ENCODE data around the gene ANKRD52. TPM values are rescaled to one million over a fixed set of nuclear protein-coding genes. Genes with fewer than 3 reads are reported as not detected.

ANKRD52 gene
- total RNA-seq, 1 donor = 18.8 TPM

DNA sequence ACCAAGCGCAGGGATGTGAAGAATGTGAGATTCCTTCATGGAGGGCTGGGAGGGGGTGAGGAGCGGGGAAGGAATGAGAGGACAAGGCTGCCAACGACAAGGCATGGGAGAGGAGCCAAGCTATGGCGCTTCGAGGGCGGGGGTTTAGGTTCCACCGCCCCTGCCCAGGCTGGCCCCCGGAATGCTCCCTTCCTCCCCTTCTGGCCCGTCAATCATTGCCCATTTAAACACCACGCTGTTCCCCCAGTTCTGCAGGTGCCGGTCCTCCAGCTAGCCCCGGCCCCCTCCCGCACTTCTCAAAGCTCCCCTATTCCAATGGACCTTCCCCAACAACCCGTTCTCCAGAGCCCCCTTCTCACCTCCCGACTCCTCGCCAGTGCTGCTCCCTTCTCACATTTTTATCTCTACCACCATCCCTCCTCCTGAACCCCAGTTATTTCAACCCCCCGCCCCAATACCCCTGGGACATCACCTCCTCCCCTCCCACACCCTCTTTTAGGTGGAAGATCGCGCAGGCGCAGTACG, 36.9 kb downstream of the ANKRD52 start:
- peak; percentile 98 for DNase-seq (ENCODE audit: insufficient read length, low spot score, missing footprints)
- TF ChIP-seq, protein P1, sequence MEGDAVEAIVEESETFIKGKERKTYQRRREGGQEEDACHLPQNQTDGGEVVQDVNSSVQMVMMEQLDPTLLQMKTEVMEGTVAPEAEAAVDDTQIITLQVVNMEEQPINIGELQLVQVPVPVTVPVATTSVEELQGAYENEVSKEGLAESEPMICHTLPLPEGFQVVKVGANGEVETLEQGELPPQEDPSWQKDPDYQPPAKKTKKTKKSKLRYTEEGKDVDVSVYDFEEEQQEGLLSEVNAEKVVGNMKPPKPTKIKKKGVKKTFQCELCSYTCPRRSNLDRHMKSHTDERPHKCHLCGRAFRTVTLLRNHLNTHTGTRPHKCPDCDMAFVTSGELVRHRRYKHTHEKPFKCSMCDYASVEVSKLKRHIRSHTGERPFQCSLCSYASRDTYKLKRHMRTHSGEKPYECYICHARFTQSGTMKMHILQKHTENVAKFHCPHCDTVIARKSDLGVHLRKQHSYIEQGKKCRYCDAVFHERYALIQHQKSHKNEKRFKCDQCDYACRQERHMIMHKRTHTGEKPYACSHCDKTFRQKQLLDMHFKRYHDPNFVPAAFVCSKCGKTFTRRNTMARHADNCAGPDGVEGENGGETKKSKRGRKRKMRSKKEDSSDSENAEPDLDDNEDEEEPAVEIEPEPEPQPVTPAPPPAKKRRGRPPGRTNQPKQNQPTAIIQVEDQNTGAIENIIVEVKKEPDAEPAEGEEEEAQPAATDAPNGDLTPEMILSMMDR (IDR thresholded peaks at IDR 0.05; ENCODE audit: extremely low read depth, low read depth, low read length) = no peak
- peak overlapping the region; percentile 86 for H3K4me3 ChIP-seq (ENCODE audit: insufficient read depth, low read length)

DNA sequence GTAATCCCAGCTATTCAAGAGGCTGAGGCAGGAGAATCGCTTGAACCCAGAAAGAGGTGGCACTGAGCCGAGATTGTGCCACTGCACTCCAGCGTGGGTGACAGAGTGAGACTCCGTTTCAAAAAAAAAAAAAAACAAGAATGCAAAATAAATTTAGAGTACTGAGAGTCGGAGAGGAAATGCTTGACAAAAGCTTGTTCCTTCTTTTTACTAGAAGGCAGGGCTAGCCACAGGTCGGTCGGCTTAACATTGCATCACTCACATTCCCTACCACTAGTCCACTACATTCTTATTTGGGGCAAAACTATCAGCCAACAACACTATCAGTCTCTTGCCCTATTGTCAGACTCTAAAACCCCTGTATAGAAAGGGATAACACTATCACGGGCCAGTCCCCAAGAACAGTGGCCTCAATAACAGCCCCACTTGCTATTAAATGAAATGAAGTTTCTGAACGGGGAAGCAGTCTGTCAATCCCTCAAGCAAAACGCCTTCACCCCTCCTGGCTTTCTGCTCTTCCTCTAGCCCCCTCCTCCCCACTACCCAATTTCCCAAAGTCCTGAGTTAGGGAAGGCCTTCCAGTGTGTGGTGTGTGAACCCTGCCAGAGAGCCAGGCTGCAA, 37.5 kb downstream of the ANKRD52 start:
- peak overlapping the region; percentile 100 for H3K4me2 ChIP-seq (ENCODE audit: insufficient read depth, low read length)
- H4K20me1 ChIP-seq (ENCODE audit: insufficient read depth, low read length) = peaks cover 14% of the 10 kb centered on the region
- H3K9me3 ChIP-seq (ENCODE audit: low read depth, low read length) = no peaks in the 10 kb centered on the region
- TF ChIP-seq, protein P1 (IDR thresholded peaks at IDR 0.05; ENCODE audit: extremely low read depth, low read depth, low read length) = no peak
- H3K27ac ChIP-seq (ENCODE audit: low read depth, low read length) = peak overlapping the region; percentile 96
- H3K4me1 ChIP-seq (ENCODE audit: insufficient read depth, low read length) = peaks cover 32% of the 10 kb centered on the region
- H2AFZ ChIP-seq (ENCODE audit: low read length) = peak overlapping the region; percentile 6
- H3K27me3 ChIP-seq (ENCODE audit: insufficient read depth, low read length) = no peaks in the 10 kb centered on the region
- peaks cover 49% of the 10 kb centered on the region for H3K79me2 ChIP-seq (ENCODE audit: insufficient read depth, low read length)
- peak; percentile 89 for DNase-seq (ENCODE audit: insufficient read length, low spot score, missing footprints)
- H3K36me3 ChIP-seq (ENCODE audit: insufficient read depth, low read length) = peaks cover 12% of the 10 kb centered on the region
- H3K4me3 ChIP-seq (ENCODE audit: insufficient read depth, low read length) = peak overlapping the region; percentile 86

More for the DNA sequence above, 36.9 kb downstream of the ANKRD52 start:
- peak overlapping the region; percentile 96 for H3K27ac ChIP-seq (ENCODE audit: low read depth, low read length)
- peak overlapping the region; percentile 100 for H3K4me2 ChIP-seq (ENCODE audit: insufficient read depth, low read length)
- H3K79me2 ChIP-seq (ENCODE audit: insufficient read depth, low read length) = peaks cover 45% of the 10 kb centered on the region
- peaks cover 32% of the 10 kb centered on the region for H3K4me1 ChIP-seq (ENCODE audit: insufficient read depth, low read length)
- no peaks in the 10 kb centered on the region for H3K27me3 ChIP-seq (ENCODE audit: insufficient read depth, low read length)
- H3K9me3 ChIP-seq (ENCODE audit: low read depth, low read length) = no peaks in the 10 kb centered on the region
- H3K36me3 ChIP-seq (ENCODE audit: insufficient read depth, low read length) = peaks cover 7% of the 10 kb centered on the region
- peaks cover 10% of the 10 kb centered on the region for H4K20me1 ChIP-seq (ENCODE audit: insufficient read depth, low read length)
- peak overlapping the region; percentile 18 for H2AFZ ChIP-seq (ENCODE audit: low read length)

GRCh38 chr12:56219840-56220239, 38.3 kb downstream of the ANKRD52 start:
- Histone ChIP-seq H3K79me2 (ENCODE audit: insufficient read depth, low read length) (peaks cover 53% of the 10 kb centered on the region), H3K4me3 (ENCODE audit: insufficient read depth, low read length) (no peak overlapping the region), H3K36me3 (ENCODE audit: insufficient read depth, low read length) (peaks cover 20% of the 10 kb centered on the region), H3K4me2 (ENCODE audit: insufficient read depth, low read length) (no peak overlapping the region), H3K27ac (ENCODE audit: low read depth, low read length) (no peak overlapping the region), H4K20me1 (ENCODE audit: insufficient read depth, low read length) (peaks cover 19% of the 10 kb centered on the region), H3K9me3 (ENCODE audit: low read depth, low read length) (no peaks in the 10 kb centered on the region), H2AFZ (ENCODE audit: low read length) (no peak overlapping the region), H3K4me1 (ENCODE audit: insufficient read depth, low read length) (peaks cover 26% of the 10 kb centered on the region), H3K27me3 (ENCODE audit: insufficient read depth, low read length) (no peaks in the 10 kb centered on the region)
- TF ChIP-seq, protein P1 (IDR thresholded peaks at IDR 0.05; ENCODE audit: extremely low read depth, low read depth, low read length) = no peak
- no peak for DNase-seq (ENCODE audit: insufficient read length, low spot score, missing footprints)

GRCh38 chr12:56216461-56216860, 41.7 kb downstream of the ANKRD52 start:
- H3K27me3 ChIP-seq (ENCODE audit: insufficient read depth, low read length) = no peaks in the 10 kb centered on the region
- peaks cover 61% of the 10 kb centered on the region for H3K79me2 ChIP-seq (ENCODE audit: insufficient read depth, low read length)
- TF ChIP-seq, protein P1 (IDR thresholded peaks at IDR 0.05; ENCODE audit: extremely low read depth, low read depth, low read length) = no peak
- H3K4me2 ChIP-seq (ENCODE audit: insufficient read depth, low read length) = no peak overlapping the region
- no peaks in the 10 kb centered on the region for H3K9me3 ChIP-seq (ENCODE audit: low read depth, low read length)
- H3K4me1 ChIP-seq (ENCODE audit: insufficient read depth, low read length) = peaks cover 7% of the 10 kb centered on the region
- no peak overlapping the region for H3K27ac ChIP-seq (ENCODE audit: low read depth, low read length)
- H2AFZ ChIP-seq (ENCODE audit: low read length) = no peak overlapping the region
- H3K36me3 ChIP-seq (ENCODE audit: insufficient read depth, low read length) = peaks cover 52% of the 10 kb centered on the region
- H4K20me1 ChIP-seq (ENCODE audit: insufficient read depth, low read length) = peaks cover 19% of the 10 kb centered on the region
- H3K4me3 ChIP-seq (ENCODE audit: insufficient read depth, low read length) = no peak overlapping the region
- peak; percentile 36 for DNase-seq (ENCODE audit: insufficient read length, low spot score, missing footprints)

All from osteoblast (primary cell).